Activated T-cell treated with anti-CD3 and anti-CD28 coated beads for 48 hours (primary cell): ENCODE measurements around the gene COLEC12.

ENCODE experiments used
- DNase-seq: peaks from one replicate; pipeline ENCODE4 v3.0.0-alpha.2; 2020; ENCODE audit warnings: low read depth

Gene COLEC12

DNA sequence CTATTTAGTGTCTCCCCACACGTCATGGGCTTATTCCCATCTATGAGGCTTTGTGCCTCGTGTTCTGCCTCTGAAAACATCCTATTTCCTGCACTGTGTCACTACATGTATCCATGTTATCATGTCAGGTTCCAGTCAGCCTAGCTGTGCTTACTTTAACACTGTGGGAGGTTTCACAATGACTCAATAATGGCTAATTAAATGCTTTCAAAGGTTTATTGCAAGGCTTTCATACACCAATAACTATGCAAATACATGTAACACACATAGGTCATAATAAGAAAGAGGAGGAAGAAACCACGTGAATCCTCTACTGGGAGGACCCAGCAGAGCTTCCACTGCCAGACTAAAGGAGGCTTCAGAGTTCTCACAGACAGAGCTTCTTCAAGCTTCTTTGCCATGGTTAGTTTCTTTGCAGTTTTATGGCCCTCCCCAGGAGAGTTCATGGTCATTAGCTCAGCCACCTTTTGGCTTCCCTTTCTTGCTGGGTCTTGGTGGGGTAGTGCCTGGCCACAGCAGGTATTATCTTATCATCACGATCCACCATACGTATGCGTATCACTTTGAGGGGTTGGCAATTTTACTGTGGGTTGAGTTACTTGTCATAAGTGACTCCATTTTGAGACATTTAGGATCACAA, 5.1 kb upstream of the COLEC12 start:
- DNase-seq = no peak

DNA sequence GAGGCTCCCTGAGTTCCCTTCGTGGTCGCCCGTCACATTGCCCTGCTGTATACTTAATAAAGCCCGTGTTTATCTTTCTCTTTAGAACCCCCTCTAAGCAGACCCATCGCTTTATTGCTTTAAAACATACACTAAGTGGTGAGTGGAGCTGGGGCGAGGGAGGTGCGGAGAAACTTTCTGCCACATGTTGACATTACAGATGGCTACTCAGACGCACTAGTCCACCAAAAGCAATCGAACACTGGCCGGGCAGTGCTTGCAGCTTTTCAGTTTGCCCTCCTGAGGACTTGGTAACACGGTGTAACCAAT, 859 bp upstream of the COLEC12 start:
- DNase-seq = no peak

DNA sequence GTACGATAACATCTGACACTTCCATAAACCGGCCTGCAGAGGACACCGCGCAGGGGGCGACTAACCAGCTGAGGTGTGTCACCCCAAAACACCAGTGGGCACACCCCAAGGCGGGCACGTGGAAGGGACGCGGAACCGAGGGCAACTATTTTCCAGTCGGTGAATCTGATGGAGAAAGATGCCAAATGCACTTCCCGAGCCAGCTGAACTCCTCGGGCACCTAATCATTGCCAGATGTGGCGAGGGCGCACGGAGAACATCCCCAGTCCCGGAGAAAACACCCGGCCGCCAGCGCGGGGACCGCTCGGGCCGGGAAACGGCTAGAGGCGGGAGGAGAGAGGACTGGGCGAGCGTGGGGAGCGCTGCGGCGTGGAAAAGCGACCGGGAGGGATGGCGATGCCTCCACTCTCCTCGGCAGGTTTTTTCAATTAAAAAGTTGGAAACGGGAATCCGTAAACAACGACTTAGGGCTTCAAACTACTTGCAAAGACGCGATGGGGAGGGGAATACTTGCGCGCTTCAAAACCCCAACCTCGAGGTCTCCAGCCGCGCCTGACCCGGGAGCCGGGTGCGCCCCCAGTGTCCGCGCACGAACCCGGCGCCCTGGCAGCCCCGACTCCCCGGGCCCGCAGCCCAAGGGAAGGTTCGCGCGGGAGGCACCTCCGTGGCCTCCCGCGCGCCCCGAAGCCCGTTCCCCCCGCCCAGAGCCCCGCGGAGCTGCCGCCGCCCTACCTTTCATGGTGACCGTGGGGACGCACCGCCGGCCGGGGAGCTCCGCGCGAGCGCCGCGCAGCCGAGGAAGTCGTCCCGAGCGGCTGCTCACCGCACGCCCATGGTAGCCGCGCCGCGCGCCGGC, 497 bp downstream of the COLEC12 start:
- DNase-seq = no peak

DNA sequence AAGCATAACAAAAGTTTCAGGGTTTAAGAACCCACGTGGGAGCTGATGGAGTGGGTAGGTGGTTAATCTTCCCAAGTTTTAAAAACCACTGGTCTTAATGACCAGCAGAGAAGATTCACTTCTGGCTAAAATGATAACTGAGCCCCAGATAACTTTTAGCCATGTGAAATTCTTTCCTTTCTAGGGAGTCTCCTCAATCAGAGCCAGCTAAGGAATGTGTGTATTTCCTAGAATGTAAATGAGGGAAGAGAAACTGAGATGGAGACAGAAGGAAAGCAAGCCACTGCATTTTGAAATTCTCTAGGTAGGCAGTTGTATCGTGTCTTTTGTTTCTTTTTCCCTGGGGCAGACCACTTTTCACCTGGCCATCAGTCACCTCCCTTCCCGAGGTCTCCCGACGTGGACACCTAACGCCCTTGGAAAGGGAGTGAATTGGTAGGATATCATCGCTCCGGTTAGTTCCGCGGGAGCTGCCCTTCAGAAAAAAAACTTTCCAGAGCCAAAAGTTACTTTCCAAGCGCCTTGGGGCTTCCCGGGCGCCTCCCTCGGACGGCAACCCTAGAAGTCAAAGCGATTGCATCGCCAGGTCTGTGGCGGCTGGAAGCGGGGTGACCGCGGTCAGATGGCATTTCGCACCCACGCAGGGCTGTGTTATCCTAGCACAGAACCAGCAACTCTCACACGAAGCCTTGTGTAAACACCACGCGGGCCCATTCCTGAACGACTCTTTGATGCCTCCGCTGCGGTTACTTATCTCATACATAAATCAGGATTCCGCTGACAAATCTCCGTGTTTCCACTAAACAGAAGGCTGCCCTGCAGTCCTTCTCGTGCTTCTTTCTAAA, 1.3 kb downstream of the COLEC12 start:
- DNase-seq = no peak

DNA sequence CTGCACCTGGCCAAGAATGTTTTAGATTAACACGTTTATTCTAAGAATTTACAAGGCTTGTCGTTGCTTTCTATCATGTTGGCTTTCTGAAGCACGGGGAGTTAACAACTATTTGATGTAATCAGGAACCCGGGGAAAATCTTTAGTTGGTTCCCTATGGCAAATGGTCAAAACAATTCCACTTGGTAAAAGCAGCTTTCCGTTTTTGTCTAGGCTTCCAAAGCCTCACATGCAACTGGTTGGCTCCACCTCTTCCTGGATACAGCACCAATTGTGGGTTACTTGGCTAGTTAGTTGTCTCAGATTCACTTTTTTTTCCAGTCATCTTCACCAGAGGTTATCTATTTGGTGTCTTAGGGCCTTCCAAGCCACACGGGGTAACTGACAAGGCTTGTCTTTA, 2.8 kb downstream of the COLEC12 start:
- DNase-seq = no peak

DNA sequence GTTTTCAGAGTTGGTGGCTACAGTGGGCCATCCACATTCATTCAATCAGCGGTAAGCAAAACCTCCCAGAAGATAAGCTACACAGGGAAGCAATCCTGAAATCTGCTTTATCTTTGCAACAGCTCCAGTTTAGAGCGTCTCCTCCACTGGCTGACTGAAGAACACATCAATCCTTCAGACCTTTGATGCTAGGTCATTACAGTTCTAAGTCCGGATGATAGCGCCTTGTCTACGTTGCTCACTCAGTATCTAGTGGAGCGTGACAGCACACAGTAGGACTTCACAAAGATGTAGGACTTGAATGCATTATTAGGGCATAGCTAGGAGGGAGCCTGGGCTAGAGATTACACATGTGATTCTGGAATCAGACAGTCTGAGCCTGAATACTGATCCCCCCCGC, 5.0 kb downstream of the COLEC12 start:
- DNase-seq = no peak

DNA sequence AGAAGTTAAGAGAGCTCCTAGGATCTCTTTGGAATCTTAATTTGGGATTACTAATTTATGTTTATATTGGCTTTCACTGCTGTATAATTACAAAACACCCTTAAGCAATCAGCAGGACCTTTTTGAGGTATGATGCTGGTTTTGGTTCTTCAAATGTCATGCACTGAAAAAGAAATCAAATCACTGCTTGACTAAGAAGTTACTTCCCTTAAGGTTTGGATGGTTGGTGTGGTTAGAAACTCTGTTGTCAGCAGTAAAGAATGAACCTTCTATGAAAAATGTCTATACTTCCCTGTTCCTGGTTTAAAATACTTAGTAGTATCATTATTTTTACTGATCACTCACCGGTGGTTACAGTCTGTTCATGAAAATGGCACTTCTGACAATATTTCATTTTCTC, 5.5 kb downstream of the COLEC12 start:
- no peak for DNase-seq

DNA sequence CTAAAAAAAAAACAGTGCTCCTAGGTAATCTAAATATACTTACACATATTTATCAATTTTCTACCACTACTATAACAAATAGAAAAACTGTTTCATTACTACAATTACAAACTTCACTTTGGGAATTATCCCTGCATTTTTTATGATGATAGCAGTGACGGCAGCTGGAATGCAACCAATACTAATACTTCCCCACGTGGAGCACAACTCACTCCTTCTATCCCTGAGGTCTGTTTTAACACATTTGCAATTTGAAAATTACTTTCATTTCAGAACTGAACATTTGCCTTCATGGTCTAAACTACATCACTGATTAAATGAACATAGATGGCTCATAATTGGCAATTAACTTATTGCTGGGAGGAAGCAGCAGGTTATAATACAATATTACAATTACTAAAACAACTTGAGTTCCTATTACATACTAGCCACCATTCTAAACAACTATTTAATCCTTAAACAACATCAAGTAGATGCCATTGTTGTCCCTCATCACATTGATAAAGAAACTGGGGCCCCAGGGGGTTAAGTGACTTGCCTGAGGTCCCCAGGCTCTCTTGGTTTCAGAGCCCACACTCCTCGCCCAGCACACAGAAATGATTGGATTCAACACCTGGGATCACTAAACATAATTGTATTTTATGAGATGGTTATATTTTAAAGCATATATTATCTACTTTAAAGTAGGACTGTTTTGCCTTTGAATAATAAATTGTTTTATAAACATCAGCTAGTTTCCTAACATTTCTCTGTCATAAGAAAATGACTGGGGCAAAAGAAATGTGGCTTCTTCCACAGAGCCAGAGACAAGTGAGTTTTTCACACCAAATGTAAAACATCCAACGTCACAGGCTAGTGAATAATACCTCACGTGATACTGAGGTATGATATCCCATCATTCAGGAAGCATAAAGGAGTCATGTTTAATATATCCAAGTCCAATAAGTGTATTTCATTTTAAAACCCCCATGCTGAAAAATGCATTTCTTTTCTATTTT, 6.2 kb downstream of the COLEC12 start:
- DNase-seq = no peak

DNA sequence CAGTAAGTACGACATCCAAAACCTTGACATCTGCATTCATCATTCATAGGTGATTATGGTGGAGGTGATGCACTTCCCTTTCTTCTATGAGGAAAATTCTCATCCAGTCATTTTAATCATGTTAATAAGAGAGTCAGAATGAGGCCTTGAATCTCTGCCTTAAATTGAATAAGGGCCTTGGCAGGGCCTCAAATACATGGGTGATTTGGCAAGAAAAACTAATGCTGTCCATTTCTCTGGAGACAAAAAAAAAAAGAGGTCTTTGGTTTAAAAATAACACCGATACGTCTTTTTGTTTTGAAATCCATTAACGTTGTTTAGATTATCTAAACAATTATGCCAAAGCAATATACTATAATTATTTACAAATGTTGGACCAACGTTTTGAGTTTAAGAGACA, 8.1 kb downstream of the COLEC12 start:
- no peak for DNase-seq

DNA sequence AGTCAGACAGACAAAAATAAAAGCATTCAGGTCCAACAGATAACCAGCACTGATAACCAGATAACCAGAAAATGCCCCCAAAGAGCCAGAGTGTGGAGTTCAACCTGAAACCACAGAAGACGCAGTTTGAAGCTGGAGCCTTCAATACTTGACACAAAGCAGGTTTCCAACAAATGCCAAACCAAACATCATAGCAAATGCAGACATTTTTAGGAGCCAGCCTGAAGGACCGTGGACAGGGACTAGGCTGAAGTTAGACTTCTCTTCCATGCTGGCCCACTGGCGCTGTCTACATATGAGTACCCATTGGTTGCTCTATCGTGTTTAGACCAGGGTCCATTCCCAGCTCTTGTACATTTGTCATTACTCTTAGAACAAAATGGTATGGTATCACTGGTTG, 9.9 kb downstream of the COLEC12 start:
- DNase-seq = no peak

DNA sequence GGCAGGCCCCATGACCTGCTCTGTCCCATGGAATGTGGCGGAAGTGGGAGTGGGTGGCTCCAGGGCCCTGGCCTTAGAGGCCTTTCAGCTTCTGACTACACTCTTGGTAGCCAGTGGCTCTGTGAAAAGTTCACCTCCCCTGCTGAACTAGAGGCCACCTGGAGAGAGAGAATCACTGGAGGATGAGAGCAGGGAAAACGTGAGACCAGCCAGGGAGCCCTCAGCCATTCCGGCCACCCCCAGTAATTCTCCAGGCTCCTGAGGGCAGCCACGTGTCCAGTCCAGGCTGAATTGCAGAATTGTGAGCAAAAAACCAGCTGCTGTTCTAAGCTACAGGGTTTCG, 10.5 kb downstream of the COLEC12 start:
- no peak for DNase-seq

DNA sequence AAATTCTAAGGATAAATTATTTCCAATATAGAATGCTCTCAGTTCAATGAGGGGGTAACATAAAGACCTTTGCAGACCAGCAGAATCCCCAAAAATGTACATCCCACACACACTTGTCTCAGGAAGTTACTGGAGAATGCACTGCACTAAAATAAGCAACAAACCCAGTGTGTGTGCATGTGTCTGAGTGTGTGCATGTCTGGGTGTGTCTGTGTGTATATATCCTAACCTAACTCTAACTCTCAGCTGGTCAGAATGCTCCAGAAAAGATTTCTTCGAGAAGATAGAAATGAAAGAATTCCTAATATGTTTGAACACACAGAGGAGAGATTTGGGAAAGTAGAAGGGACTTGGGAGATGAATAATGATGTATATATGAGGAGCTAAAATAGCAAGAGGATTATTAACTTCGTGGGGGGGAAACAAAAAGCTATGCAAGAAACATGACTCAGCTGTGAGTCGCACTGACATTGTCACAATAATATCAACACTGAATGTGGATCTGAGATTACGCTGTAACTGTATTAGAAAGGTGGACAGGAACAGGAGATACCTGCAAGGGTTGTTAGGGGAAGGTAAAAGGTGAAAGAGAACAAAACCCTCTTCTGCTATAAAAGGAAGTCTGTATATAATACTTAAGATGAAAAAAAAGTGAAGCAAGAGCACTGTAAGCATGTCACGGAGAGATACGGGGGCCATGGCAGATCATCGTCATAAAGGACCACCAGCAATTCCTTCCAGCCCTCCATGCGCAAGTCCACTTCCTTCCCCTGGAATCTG, 11.1 kb downstream of the COLEC12 start:
- DNase-seq = no peak

DNA sequence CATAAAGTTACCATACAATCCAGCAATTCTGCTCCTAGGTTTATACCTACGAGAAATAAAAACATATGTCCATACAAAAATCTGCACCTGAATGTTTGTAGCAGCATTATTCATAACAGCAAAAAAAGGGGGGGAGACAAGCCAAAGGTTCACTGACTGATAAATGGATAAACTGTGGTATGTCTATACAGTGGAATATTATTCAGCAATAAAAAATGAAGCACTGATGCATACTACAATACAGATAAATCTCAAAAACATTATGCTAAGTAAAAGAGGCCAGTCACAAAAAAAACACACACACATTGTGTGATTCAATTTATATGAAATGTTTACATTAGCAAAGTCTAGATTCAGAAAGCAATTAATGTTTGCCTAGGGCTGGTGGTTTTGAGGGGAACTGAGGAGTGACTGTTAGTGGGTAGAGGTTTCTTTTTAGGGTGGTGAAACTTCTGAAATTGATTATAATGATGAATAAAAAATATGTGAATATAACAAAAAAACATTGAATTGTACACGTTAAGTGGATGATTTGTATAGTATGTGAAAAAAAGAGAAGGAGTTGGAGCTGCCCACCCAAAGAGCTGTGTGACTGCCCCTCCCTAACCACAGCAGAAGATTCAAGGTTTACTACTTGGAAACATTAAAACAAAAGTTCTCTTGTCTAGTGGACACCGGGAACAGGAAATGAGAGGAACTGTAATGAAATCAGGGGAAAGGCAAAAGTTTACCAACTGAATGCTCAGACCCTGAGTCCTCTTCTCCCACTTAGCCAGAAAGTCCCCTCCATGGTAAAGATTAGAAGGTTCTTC, 13.4 kb downstream of the COLEC12 start:
- no peak for DNase-seq

DNA sequence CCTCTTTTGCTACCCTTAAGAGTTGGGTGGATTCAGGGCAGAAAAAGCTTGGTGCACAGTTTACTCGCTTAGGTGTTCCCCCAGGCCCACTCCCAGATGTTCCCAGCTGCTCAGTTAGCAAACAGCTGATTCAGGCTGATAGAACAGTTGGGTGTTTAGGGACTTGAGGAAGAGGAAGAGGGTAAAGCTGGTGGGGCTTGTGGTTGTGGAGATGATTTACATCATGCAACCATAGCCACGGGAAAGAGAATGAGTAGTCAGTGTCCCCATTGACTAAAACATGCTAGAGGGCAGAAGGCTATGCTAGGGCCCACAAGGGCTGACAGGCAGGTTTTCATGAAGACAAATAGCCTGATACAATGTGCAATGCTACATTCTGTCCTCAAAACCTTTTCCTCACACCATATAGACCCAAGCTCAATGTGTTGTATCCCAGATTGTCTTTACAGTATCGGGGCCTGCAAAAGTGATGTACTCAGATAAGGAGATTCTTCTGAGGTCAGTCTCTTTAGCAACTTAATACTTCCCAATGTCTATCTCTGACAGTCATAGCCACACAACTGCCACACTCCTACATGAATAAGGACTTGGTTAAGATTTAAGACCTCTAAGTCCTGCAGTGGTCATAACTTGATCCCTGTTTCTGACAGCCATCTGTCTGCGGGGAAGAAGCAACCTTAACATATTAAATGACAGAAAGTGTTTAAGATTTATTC, 15.6 kb downstream of the COLEC12 start:
- no peak for DNase-seq

DNA sequence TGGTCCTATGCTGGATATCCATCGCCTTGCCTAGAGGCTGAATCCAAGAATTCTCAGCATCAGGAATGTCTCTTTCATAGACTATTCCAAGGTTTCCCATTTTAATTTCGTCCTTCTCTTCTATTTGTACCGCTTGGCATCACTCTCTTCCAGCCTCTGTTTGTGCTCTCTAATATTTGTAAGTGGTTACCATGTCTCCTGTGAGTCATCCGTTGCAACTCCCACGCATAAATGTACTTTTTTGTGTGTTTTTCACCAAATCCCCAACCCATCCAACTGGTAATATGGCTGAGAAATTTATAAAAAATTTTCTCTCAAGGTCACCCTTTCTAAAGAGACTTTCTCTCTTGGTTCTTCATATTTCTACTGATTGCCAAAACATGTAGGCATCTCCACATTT, 21.8 kb downstream of the COLEC12 start:
- DNase-seq = no peak

DNA sequence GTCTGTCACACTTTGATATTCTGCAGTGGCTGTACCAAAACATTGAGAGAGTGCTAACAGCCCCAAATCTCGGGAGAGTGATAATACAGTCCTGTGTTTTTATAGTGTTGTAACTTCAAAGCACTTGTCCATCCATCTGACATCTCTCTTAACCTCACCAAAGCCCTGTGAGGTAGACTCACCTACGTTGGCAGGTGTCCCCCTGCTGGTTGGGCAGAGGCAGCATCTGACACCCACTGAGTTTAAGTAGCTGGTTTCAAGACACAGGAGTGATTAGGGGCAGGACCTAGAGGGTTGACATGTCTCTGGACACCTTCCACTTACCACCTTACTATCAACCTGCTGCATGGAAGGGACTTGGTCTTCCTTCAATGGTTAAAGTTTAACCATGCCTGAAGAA, 22.9 kb downstream of the COLEC12 start:
- DNase-seq = no peak

DNA sequence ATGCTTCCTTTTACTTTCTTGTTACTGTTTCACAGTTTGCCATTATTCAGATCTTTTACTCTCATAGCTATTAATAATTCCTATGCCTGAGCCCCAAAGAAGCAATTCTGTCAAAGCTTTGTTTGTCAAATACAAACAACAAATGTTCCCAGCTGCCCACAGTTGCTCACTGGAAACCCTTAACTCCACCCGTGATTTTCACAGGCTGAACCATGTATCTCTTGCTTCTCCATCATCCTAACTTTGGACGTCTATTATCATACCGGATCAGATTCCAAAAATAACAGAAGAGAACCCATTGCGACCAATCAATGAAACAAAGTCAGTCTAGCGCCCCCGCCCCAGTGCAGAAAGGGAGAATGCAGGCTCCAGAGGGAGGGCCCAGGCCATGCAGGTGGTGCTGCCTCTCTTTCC, 24.2 kb downstream of the COLEC12 start:
- no peak for DNase-seq

DNA sequence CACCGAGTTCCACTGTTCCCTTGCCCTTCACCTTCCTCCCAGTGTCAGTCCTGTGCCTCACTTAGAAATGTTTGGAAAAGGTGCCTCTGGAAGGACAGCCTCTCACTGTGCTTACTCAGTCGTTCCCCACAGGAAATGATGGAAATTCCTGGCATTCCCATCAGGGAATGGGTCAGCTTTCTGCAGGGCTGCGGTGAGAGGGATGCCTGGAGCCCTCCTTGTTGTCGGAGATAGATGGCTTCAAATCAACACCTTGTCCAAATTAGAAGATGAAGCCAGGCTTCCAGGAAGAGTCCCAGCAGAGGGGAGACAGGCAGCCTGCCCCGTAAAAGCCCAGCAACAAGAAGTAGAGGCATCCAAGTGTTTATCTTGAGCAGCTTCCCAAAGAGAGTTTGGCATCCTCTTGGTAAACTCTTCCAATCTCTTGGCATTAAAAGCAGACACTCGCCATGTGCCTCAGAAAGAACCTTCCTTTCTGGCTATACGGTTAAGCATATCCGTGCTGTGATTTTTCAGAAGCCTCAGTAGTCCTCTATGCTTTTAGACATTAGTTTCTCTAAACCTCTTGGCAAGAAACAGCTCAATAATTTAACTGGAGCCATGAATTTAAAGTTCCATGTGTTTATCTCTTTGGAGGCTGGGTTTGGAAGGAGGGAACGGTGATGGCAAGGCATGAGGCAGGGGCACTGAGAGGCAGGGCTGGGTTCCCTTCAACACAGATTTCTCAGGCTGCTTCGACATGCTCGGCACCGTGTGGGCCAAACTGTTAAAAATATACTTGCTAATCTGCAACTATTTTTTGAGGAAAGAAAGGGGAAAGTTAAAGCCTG, 25.1 kb downstream of the COLEC12 start:
- DNase-seq = no peak

DNA sequence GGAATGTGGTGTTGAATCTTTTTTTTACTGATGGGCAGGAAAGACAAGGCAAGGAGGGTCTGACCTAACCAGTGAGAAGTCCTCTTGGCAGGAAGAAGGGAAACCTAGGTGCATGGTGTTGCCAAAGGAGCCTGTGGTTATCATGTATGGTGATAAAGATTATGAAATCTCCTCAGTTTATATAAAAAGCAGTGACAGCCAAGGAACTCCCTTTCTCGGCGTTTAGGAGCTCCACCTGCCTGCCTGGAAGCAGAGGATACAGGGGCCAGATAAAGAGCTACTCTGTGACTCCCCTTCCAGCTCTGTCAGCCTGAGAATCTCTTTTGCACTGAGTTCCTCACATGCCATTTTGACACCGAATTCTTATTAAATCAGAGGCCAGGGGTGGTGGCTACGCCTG, 26.1 kb downstream of the COLEC12 start:
- no peak for DNase-seq
